Upper lobe of right lung (tissue), 1 donor: ENCODE results near the gene KIAA0753. TPM values are rescaled to one million over a fixed set of nuclear protein-coding genes. Genes with fewer than 3 reads are reported as not detected.
"Not testable (repeated sequence)": the region's sequence is repeated elsewhere in the genome, so short reads cannot be mapped to it uniquely, and the experiment has no call there.

Source experiments
- ATAC-seq: fragments of 200-7000 bp; cut with Tn5 transposase; one replicate; pipeline ENCODE4 v1.9.1; 2020; ENCODE audit warnings: mild to moderate bottlenecking, moderate library complexity
- DNase-seq: peaks from one replicate; pipeline ENCODE4 v3.0.0-alpha.2; 2020
- H3K27ac ChIP-seq: fragments of 200-600 bp; one replicate; pipeline ENCODE4 v1.8.0; 2022
- H3K27me3 ChIP-seq: fragments of 200-600 bp; one replicate; pipeline ENCODE4 v1.8.0; 2022; ENCODE audit warnings: mild to moderate bottlenecking
- H3K36me3 ChIP-seq: fragments of 200-600 bp; one replicate; pipeline ENCODE4 v1.8.0; 2022
- H3K4me1 ChIP-seq: fragments of 200-600 bp; one replicate; pipeline ENCODE4 v1.8.0; 2022
- H3K4me3 ChIP-seq: fragments of 200-600 bp; one replicate; pipeline ENCODE4 v1.8.0; 2022; ENCODE audit warnings: mild to moderate bottlenecking
- H3K9me3 ChIP-seq: fragments of 200-600 bp; one replicate; pipeline ENCODE4 v1.8.0; 2022
- intact Hi-C: fragments of 100-400 bp; cut with DNase I; formaldehyde crosslinking; loops from one replicate; pipeline ENCODE4 v1.11.0; 2022
- total RNA-seq: library from RNA; stranded (reverse); fragmentation: NEBNext Ultra II Directional; extraction: Animal tissue kit (Norgen Biotek cat#: 25700); gene quantifications from one replicate; pipeline ENCODE4 v1.2.1, GENCODE V29; 2021
- TF ChIP-seq, protein P1 (sequence below): fragments of 200-600 bp; IDR thresholded peaks from one replicate; pipeline ENCODE4 v1.8.0; 2022; ENCODE audit warnings: antibody characterized with exemption
- donor health status: DM: no; HTN: yes; CAD: no; lungs with severe emphysema.

Gene KIAA0753
- total RNA-seq, 1 donor from 2014 or later = 18.3 TPM

- Histone ChIP-seq H3K36me3 (no peaks in the 10 kb centered on the region), H3K4me1 (peaks cover 4% of the 10 kb centered on the region), H3K27me3 (no peaks in the 10 kb centered on the region), H3K4me3 (no peak overlapping the region), H3K27ac (no peak overlapping the region), H3K9me3 (no peaks in the 10 kb centered on the region)
- ATAC-seq = no peak
- intact Hi-C loops = loop anchor here (10.0 kb wide), 1 partner anchor 63 kb away; no protein-coding TSS in a partner anchor
- TF ChIP-seq, protein P1, sequence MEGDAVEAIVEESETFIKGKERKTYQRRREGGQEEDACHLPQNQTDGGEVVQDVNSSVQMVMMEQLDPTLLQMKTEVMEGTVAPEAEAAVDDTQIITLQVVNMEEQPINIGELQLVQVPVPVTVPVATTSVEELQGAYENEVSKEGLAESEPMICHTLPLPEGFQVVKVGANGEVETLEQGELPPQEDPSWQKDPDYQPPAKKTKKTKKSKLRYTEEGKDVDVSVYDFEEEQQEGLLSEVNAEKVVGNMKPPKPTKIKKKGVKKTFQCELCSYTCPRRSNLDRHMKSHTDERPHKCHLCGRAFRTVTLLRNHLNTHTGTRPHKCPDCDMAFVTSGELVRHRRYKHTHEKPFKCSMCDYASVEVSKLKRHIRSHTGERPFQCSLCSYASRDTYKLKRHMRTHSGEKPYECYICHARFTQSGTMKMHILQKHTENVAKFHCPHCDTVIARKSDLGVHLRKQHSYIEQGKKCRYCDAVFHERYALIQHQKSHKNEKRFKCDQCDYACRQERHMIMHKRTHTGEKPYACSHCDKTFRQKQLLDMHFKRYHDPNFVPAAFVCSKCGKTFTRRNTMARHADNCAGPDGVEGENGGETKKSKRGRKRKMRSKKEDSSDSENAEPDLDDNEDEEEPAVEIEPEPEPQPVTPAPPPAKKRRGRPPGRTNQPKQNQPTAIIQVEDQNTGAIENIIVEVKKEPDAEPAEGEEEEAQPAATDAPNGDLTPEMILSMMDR = no peak
- no peak for DNase-seq
These were observed 20.9 kb upstream of the KIAA0753 start for GRCh38 chr17:6661464-6661848.

- Histone ChIP-seq H3K27me3 (no peaks in the 10 kb centered on the region), H3K27ac (no peak overlapping the region), H3K36me3 (no peaks in the 10 kb centered on the region), H3K4me3 (no peak overlapping the region), H3K4me1 (no peaks in the 10 kb centered on the region), H3K9me3 (no peaks in the 10 kb centered on the region)
- ATAC-seq (peak; percentile 84), DNase-seq (no peak)
- intact Hi-C loops = loop anchor here (10.0 kb wide), 1 partner anchor 64 kb away; no protein-coding TSS in a partner anchor
- TF ChIP-seq, protein P1 = no peak
These were observed 20.4 kb upstream of the KIAA0753 start for GRCh38 chr17:6660805-6661463.

DNA sequence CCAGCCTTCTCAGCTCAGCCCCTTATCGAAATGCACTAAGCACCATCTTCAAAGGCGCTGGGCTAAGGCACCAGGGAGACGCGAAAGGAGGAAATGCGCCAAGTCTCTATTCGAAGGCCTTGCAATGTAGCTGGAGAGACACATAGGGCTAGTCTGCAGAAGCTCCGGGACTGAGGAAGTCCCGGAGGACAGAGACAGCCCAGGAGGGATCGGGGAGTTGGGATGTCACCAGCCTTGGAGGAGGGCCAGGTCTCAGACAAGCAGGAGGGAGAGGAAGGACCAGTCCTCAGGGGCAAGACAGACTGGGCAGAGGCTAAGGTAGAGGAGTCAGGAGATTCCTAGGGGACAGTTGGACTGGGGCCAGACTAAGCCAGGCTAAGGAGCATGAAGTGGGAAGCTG lies 19.6 kb upstream of the KIAA0753 start:
- Histone ChIP-seq H3K36me3 (no peaks in the 10 kb centered on the region), H3K9me3 (no peaks in the 10 kb centered on the region), H3K27ac (no peak overlapping the region), H3K4me3 (no peak overlapping the region), H3K27me3 (peaks cover 4% of the 10 kb centered on the region), H3K4me1 (no peaks in the 10 kb centered on the region)
- DNase-seq (no peak), ATAC-seq (peak; percentile 55)
- intact Hi-C loops = loop anchor here (10.0 kb wide), 1 partner anchor 65 kb away; no protein-coding TSS in a partner anchor
- TF ChIP-seq, protein P1 = no peak

DNA sequence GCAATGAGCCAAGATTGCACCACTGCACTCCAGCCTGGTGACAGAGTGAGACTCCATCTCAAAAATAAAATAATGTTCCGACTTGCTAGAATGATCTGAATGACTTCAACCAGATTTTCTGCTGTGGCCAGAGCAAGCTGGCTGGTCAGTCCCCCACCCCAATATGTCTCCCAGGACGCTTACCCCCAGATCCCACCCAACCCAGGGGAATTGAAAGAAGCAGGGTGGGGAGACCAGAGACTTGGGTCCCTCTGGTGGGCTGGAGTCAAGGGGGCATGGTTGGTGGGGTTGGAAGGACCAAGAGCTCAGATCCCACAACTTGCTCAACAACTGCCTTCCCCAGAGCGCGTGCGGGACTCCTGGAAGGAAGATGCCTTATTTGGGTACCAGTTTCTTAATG lies 17.9 kb upstream of the KIAA0753 start:
- H3K36me3 ChIP-seq, DNase-seq, H3K9me3 ChIP-seq, H3K27ac ChIP-seq, intact Hi-C loops, ATAC-seq, H3K4me3 ChIP-seq, H3K4me1 ChIP-seq: not testable (repeated sequence)
- H3K27me3 ChIP-seq = peaks cover 12% of the 10 kb centered on the region

DNA sequence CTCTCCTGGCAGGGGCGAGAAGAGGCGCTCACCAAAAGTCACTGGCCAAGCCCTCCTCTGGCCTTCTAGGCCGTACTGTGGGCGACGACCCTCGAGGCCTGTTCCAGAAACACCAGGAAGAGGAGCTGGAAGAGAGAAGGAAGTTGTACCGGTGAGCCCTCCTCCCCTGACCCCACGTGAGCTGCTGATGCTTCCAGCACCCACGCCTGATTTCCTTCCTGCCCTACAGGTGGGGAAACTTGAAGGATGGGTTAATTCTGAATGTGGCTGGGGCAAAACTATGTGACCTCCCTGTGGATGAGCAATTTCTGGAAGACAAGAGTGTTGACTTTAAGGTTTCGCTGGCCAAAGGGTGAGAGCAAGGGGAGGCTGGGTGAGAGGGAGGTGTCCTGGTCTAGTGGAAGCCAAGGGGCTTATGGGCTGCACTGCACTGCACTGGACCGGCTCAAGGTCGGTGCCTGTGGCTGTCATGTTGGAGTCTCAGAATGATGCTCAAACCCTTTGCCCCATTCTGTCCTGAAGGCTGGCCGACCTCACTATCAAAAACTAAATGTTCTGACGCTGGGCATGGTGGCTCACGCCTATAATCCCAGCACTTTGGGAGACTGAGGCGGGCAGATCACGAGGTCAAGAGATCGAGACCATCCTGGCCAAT lies 17.2 kb upstream of the KIAA0753 start:
- H3K27ac ChIP-seq = no peak overlapping the region
- TF ChIP-seq, protein P1 = no peak
- H3K36me3 ChIP-seq = no peaks in the 10 kb centered on the region
- peaks cover 12% of the 10 kb centered on the region for H3K27me3 ChIP-seq
- no peak for ATAC-seq
- intact Hi-C loops = no loop called here
- no peak for DNase-seq
- peak overlapping the region; percentile 25 for H3K4me3 ChIP-seq
- H3K4me1 ChIP-seq = peaks cover 3% of the 10 kb centered on the region
- no peaks in the 10 kb centered on the region for H3K9me3 ChIP-seq

DNA sequence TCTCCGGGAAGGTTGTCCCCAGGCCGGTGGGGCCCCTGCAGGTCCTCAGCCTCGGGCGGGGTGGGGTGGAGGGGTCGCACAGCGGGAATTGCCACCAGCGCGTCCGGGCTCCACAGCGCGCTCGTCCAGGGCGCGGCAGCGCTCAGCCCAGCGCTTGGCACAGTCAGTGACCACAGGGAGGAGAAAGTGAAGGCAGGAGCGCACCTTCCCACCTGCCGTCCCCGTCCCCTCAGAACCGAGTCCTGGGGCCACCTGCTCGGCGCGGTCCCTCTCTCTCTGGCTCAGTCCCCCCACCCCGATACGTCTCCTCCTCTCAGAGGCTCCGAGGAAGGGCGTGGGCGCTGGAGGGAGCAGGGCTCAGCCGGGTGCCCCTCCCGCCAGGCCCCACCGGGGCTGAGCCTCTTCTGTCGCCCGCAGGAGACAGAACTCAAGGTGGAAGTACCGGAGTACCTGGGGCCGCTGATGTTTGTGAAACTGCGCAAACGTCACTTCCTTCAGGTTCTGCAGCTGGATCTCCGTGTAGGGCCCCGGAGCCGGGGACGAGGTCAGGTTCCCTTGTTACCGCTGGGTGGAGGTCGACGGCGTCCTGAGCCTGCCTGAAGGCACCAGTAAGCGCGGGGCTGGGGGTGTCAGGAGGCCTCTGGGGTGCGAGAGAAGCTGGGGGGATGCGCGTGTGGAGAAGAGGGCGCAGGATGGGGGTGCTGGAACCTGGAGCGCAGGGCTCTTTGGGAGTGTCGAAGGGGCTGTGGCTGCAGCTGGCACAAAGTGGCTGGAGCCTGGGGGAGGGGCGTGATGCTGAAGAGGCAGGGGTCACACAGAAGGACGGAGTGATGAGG lies 16.5 kb upstream of the KIAA0753 start:
- DNase-seq, H3K36me3 ChIP-seq, H3K9me3 ChIP-seq, intact Hi-C loops, H3K27ac ChIP-seq, H3K4me1 ChIP-seq: not testable (repeated sequence)
- Histone ChIP-seq H3K4me3 (peak overlapping the region; percentile 25), H3K27me3 (peaks cover 12% of the 10 kb centered on the region)
- peak; percentile 42 for ATAC-seq

GRCh38 chr17:6655732-6656361 lies 15.3 kb upstream of the KIAA0753 start:
- H3K4me3 ChIP-seq, DNase-seq, ATAC-seq, H3K27ac ChIP-seq, H3K36me3 ChIP-seq, intact Hi-C loops, H3K4me1 ChIP-seq, H3K9me3 ChIP-seq: not testable (repeated sequence)
- peaks cover 12% of the 10 kb centered on the region for H3K27me3 ChIP-seq
